GM06990 (cell line): ENCODE measurements around the gene ATP11A.
"Not testable (repeated sequence)": the region's sequence is repeated elsewhere in the genome, so short reads cannot be mapped to it uniquely, and the experiment has no call there.

Source experiments
- DNase-seq: peaks from one replicate; pipeline ENCODE4 v3.0.0-alpha.2; 2011; ENCODE audit not compliant: insufficient read length; ENCODE audit errors: extremely low read depth
- H3K27me3 ChIP-seq: replicated peaks from 2 replicates; pipeline ENCODE4 v1.6.0; 2011; ENCODE audit warnings: low read length; ENCODE audit not compliant: control insufficient read depth, insufficient read depth
- H3K36me3 ChIP-seq: 2 replicates; pipeline ENCODE4 v1.5.1; 2011; ENCODE audit warnings: low read length; ENCODE audit not compliant: control insufficient read depth, insufficient read depth
- H3K4me3 ChIP-seq: replicated peaks from 2 replicates; pipeline ENCODE4 v1.5.1; 2011; ENCODE audit warnings: low read depth, mild to moderate bottlenecking, control low read depth, low read length
- CTCF ChIP-seq: IDR thresholded peaks from 2 replicates; pipeline ENCODE4 v1.5.1; 2011; ENCODE audit warnings: low read length, control low read depth, mild to moderate bottlenecking, inconsistent platforms; ENCODE audit not compliant: insufficient read depth, poor library complexity, severe bottlenecking

Gene ATP11A

DNA sequence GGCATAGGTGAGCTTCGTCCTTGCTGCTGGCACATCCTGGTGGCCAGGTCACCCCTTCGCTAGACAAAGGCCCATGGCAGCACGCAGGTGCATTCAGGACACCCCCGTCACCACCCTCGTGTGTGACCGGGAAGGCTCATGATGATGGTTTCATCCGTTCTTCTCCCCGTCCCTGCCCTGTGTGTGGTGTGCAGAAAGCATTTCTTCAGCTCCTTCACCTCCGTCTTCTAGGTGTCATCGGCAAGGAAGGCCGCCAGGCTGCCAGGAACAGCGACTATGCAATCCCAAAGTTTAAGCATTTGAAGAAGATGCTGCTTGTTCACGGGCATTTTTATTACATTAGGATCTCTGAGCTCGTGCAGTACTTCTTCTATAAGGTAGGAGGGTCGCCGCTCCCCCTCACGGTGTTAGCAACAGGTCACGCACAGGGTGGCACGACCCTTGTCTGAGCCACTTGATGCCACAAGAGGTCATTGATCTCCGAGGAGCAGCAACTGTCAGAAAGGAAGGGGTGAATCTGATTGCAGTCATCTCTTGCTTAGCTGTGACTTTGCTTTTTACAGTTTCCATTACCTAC lies 168.2 kb downstream of the ATP11A start:
- no peaks in the 10 kb centered on the region for H3K27me3 ChIP-seq
- no peak for TF ChIP-seq CTCF
- no peak for DNase-seq
- H3K36me3 ChIP-seq = peaks cover 28% of the 10 kb centered on the region
- H3K4me3 ChIP-seq = no peak overlapping the region

DNA sequence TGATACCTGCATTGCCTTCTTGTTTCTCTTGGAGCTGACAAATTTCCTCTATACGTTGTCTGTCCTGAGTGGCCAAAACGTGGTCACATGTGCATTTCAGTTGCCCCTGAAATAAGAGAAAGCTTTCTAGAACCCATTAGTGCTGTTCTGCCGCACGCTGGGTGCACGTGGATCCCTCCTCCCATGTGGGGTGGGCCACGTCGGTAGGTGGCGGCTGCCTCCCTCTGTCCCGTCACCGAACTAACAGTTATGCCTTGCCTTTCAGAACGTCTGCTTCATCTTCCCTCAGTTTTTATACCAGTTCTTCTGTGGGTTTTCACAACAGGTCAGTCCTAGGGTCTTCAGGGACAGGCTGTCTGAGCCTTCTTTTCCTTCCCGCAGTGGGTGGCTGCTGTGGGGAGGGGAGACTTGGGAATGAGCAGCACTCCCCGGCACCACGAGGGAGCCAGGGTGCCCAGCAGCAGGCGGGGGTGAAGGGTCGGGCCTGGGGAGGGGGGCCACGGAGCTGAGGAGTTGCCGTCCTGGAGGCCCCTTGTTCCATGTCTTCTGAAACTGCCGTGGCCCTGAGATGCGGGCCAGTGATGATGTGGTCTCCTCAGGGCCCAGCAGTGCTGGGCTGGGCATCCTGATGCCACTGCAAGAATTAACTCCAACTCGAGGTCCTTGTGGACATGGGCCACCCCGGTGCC lies 169.4 kb downstream of the ATP11A start:
- Histone ChIP-seq H3K27me3 (no peaks in the 10 kb centered on the region), H3K4me3 (no peak overlapping the region), H3K36me3 (peaks cover 26% of the 10 kb centered on the region)
- DNase-seq = no peak
- no peak for TF ChIP-seq CTCF

GRCh38 chr13:112859817-112860190 lies 170.0 kb downstream of the ATP11A start:
- peaks cover 24% of the 10 kb centered on the region for H3K36me3 ChIP-seq
- DNase-seq = no peak
- H3K4me3 ChIP-seq = no peak overlapping the region

GRCh38 chr13:112861876-112862615 lies 172.2 kb downstream of the ATP11A start:
- peaks cover 22% of the 10 kb centered on the region for H3K36me3 ChIP-seq

More at GRCh38 chr13:112859817-112860190, 170.0 kb downstream of the ATP11A start:
- H3K27me3 ChIP-seq = no peaks in the 10 kb centered on the region
- no peak for TF ChIP-seq CTCF

DNA sequence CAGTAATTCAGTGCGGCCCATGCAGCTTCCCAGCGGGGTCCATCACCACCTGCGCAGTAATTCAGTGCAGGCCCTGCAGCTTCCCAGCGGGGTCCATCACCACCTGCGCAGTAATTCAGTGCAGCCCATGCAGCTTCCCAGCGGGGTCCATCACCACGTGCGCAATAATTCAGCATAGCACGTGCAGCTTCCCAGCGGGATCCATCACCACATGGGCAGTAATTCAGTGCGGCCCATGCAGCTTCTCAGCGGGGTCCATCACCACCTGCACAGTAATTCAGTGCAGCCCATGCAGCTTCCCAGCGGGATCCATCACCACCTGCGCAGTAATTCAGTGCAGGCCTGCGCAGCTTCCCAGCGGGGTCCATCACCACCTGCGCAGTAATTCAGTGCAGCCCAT lies 173.5 kb downstream of the ATP11A start:
- DNase-seq, H3K4me3 ChIP-seq, H3K27me3 ChIP-seq: not testable (repeated sequence)
- peaks cover 20% of the 10 kb centered on the region for H3K36me3 ChIP-seq

More at GRCh38 chr13:112861876-112862615, 172.2 kb downstream of the ATP11A start:
- H3K27me3 ChIP-seq = no peaks in the 10 kb centered on the region
- no peak for DNase-seq
- no peak overlapping the region for H3K4me3 ChIP-seq
- TF ChIP-seq CTCF = no peak

GRCh38 chr13:112865478-112865877 lies 175.6 kb downstream of the ATP11A start:
- not testable (repeated sequence) for H3K4me3 ChIP-seq, H3K27me3 ChIP-seq, DNase-seq
- H3K36me3 ChIP-seq = peaks cover 15% of the 10 kb centered on the region
